Breast epithelium (tissue), 4 donors: Measurements from ENCODE around the gene LAGE3. TPM values are rescaled to one million over a fixed set of nuclear protein-coding genes. Genes with fewer than 3 reads are reported as not detected.
A peak's percentile ranks its signal among the peaks of the same experiment; 100 is the strongest.

Experiments
- DNase-seq, 2 donors: peaks; one replicate each; pipeline ENCODE4 v3.0.0-alpha.2; 2019; ENCODE audit warnings: low spot score in 2 of 2
- H3K27ac ChIP-seq, 2 donors: fragments of 200-600 bp; sonication (generic) in 1 of 2; one replicate each; pipeline ENCODE4 v1.5.1; 2016 to 2019; ENCODE audit warnings: mild to moderate bottlenecking in 1 of 2
- H3K27me3 ChIP-seq, 2 donors: fragments of 200-600 bp; sonication (generic) in 1 of 2; one replicate each; pipeline versions ENCODE4 v1.5.1 to v1.6.0; 2017 to 2019; ENCODE audit warnings: control low read depth in 1 of 2, mild to moderate bottlenecking in 1 of 2
- H3K36me3 ChIP-seq: fragments of 200-600 bp; one replicate; pipeline ENCODE4 v1.5.1; 2019
- H3K4me1 ChIP-seq, 2 donors: fragments of 200-600 bp; sonication (generic); one replicate each; pipeline ENCODE4 v1.5.1; 2016 to 2019; ENCODE audit warnings: control low read depth in 1 of 2
- H3K4me3 ChIP-seq, 3 donors: fragments of 200-600 bp; sonication (generic); 1 replicate in 2 of 3; 2 replicates in 1 of 3; pipeline ENCODE4 v1.5.1; 2016 to 2019; ENCODE audit warnings: mild to moderate bottlenecking in 3 of 3, moderate library complexity in 2 of 3
- H3K9me3 ChIP-seq, 2 donors: fragments of 200-600 bp; sonication (generic) in 1 of 2; one replicate each; pipeline ENCODE4 v1.5.1; 2016 to 2019; ENCODE audit warnings: control low read depth in 1 of 2
- CTCF ChIP-seq, 3 donors: fragments of 450-650 bp; IDR thresholded peaks; one replicate each; pipeline ENCODE4 v1.5.1; 2016 to 2017; ENCODE audit warnings: antibody characterized with exemption in 3 of 3, mild to moderate bottlenecking in 3 of 3, moderate library complexity in 3 of 3
- POLR2A ChIP-seq: fragments of 450-650 bp; IDR thresholded peaks from one replicate; pipeline ENCODE4 v1.6.1; 2016; ENCODE audit warnings: antibody characterized with exemption, mild to moderate bottlenecking, moderate library complexity
- POLR2AphosphoS5 ChIP-seq, 3 donors: sonication (generic); formaldehyde crosslinking; IDR thresholded peaks; one replicate each; pipeline ENCODE4 v1.6.1; 2017; ENCODE audit warnings: antibody characterized with exemption in 3 of 3
- intact Hi-C: fragments of 100-400 bp; cut with DNase I; formaldehyde crosslinking; loops from one replicate; pipeline ENCODE4 v1.15.1; 2023; ENCODE audit warnings: low total_unique reads
- total RNA-seq, 3 donors: library from RNA; depleted of rRNA; stranded (reverse); fragments of >200 nt; gene quantifications; one replicate each; pipeline ENCODE4 v1.1.0, GENCODE V29; 2016

The LAGE3 gene
- total RNA-seq, 3 donors from 2014 or later = 21.1 to 38.0 (median 28.8) TPM

DNA sequence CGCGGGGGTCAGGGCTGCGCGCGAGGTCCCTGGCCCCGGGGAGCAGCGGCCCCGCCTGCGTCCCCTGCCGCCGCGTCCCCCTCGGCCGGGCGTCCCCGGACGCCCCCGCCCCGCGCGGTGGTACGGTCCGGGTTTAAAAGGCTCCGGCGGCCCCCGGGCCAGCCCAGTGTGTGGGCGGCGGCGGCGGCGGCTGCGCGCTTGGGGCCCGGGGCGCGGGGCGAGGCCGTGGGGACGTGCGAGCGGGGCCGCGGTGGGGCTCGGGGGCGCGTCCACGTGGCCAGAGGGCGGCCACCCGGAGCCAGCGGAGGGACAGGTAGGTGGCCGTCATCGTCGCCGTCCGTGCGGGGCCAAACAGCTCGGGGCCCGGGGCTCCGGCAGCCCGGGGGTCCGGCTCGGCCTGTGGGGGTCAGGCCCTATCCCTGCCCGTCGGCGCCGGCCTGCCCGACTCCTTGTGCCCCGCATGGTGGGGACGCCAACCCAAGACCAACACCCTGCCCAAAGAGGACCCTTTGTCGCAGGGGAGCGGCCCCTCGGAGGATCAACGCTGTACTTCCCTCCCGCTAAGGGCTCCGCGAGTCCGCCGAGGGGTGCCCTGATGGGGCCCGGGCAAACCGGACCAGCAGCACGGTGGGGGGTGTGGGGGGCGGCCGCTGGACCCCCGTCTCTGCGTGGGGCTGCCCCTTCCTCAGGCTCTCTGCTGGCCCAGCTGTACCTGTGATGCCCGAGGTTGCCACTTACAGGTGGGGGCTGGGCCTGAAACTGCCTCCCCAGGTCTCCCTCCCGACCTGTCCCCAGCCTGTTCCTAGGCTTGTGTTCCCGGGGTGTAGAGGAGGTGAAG is 20.7 kb downstream of the LAGE3 start, which contains the start of gene PLXNA3:
Gene PLXNA3, plus strand, starts transcription at position 166 of the 838 bp plus-strand sequence. CDS start 1,903 bp downstream, outside the sequence.
- no peak for TF ChIP-seq POLR2AphosphoS5 (IDR thresholded peaks at IDR 0.05)
- no peak for TF ChIP-seq CTCF (IDR thresholded peaks at IDR 0.05)
- no peak for TF ChIP-seq POLR2A
- Histone ChIP-seq H3K27me3 (peaks cover 0 to 2% of the 10 kb centered on the region in 2 donors), H3K4me1 (no peaks in the 10 kb centered on the region), H3K36me3 (no peaks in the 10 kb centered on the region), H3K9me3 (no peaks in the 10 kb centered on the region), H3K27ac (peak within 1 kb of the TSS; percentile 66 to 90), H3K4me3 (peak within 1 kb of the TSS; percentile 55 to 80 (median 61))
- intact Hi-C loops = no loop called here
- no peak for DNase-seq

DNA sequence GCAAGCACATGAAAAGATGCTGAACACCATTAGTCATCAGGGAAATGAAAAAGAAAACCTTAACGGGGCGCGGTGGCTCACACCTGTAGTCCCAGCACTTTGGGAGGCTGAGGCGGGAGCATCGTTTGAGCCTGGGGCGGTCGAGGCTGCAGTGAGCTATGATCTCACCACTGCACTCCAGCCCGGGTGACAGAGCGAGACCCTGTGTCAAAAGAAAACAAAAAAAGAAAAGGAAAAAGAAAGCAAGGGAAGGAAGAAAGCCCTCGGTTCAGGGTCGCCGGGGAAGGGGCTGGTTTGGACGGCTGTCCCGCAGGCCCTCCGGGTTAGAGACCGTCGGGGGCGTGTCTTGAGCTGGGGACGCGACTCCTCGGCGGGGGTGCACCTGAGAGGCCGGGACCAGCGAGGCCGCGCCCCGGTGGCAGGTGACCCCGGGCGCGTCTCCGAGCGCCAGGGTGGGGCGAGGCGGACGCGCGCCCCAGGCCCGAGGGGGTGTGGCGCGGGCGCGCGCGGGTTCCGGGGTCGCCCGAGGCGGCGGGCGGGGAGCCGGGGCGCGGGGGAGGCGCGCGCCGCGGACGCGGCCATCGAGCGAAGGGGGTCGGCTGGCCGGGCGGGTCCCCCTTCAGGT is 21.5 kb downstream of the LAGE3 start:
- H3K9me3 ChIP-seq = no peaks in the 10 kb centered on the region

DNA sequence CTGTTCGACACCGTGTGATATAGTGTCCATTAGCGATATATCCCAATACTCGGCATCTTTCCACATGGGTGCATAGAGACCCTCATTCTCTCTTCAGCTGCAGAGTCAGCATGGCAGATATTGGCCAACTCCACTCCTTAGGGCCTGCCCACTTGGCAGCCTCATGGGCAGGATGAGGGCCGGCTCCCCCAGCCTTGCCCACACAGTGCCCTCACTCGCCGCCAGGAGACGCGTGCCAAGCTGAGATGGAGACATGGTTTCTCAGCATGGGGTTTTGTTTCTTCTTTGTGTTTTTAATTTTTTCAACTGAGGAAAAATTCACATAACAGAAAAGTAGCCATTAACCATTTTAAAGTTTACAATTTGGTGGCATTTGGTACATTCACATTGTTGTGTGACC is 26.3 kb downstream of the LAGE3 start:
- no peak for TF ChIP-seq CTCF (IDR thresholded peaks at IDR 0.05)
- TF ChIP-seq POLR2AphosphoS5 (IDR thresholded peaks at IDR 0.05) = no peak
- TF ChIP-seq POLR2A = no peak
- Histone ChIP-seq H3K36me3 (no peaks in the 10 kb centered on the region), H3K9me3 (no peaks in the 10 kb centered on the region), H3K27me3 (peaks cover 0 to 23% of the 10 kb centered on the region in 2 donors), H3K4me1 (no peaks in the 10 kb centered on the region), H3K27ac (no peak overlapping the region), H3K4me3 (no peak overlapping the region)
- no peak for DNase-seq
- intact Hi-C loops = loop anchor here (1.0 kb wide), 1 partner anchor 17 kb away; no protein-coding TSS in a partner anchor

More for the DNA sequence above, 21.5 kb downstream of the LAGE3 start:
- intact Hi-C loops = no loop called here
- no peak for DNase-seq
- Histone ChIP-seq H3K4me1 (no peaks in the 10 kb centered on the region), H3K27me3 (peaks cover 0 to 6% of the 10 kb centered on the region in 2 donors), H3K4me3 (peak overlapping the region; percentile 55 to 80 (median 61)), H3K27ac (peak overlapping the region; percentile 66 to 90), H3K36me3 (no peaks in the 10 kb centered on the region)
- no peak for TF ChIP-seq CTCF (IDR thresholded peaks at IDR 0.05)
- TF ChIP-seq POLR2A = no peak

DNA sequence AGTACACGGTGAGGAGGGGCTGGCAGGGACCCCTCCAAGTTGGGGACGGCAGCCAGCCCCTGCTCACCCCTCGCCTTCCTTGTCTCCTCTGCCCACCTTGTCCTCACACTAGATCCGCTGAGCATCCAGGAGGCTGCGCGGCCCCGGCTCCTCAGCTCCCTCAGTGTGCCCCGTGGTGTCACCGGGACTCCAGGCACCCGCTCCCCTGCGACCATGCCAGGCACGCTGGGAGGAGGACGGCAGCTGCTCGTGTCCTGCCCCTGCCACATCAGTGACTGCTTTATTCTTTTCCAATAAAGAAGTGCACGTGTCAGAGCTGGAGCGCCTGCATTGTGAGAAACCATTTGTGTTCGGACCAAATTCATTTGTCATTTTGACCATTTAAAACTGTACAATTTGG is 28.8 kb downstream of the LAGE3 start:
- Histone ChIP-seq H3K4me1 (no peaks in the 10 kb centered on the region), H3K4me3 (no peak overlapping the region), H3K27ac (no peak overlapping the region), H3K9me3 (no peaks in the 10 kb centered on the region), H3K36me3 (no peaks in the 10 kb centered on the region), H3K27me3 (peaks cover 0 to 37% of the 10 kb centered on the region in 2 donors)
- no peak for DNase-seq
- intact Hi-C loops = no loop called here
- TF ChIP-seq CTCF (IDR thresholded peaks at IDR 0.05) = no peak
- no peak for TF ChIP-seq POLR2AphosphoS5 (IDR thresholded peaks at IDR 0.05)
- TF ChIP-seq POLR2A = no peak

DNA sequence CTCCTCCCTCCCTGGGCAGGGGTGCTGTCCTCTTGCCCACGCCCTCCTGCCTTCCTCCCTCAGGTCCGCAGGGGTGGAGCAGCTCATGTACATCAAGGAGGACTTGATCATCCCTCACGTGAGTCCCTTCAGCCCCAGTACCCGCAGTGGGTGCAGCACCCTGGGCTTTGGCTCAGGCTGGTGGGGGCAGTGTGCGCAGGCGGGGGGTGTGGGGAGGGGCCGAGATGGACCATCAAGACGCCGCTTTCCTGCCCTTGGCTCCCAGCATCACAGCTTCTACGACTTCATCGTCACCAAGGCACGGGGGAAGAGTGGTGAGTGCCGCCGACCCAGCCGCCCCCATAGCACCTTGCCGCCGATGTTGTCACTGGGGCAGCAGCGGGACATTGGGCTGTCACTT is 29.5 kb downstream of the LAGE3 start:
- no peak for DNase-seq
- TF ChIP-seq CTCF (IDR thresholded peaks at IDR 0.05) = no peak
- no peak for TF ChIP-seq POLR2AphosphoS5 (IDR thresholded peaks at IDR 0.05)
- TF ChIP-seq POLR2A = no peak
- Histone ChIP-seq H3K9me3 (no peaks in the 10 kb centered on the region), H3K36me3 (no peaks in the 10 kb centered on the region), H3K4me3 (no peak overlapping the region), H3K27me3 (peaks cover 0 to 44% of the 10 kb centered on the region in 2 donors), H3K4me1 (no peaks in the 10 kb centered on the region), H3K27ac (no peak overlapping the region)
- intact Hi-C loops = loop anchor here (5.0 kb wide), 1 partner anchor 837 kb away; no protein-coding TSS in a partner anchor
